PC-3 (cell line): ENCODE results near the gene SLC2A4.

Experiments
- CTCF ChIP-seq: fragments of 300-600 bp; sonication (generic); conservative IDR thresholded peaks from 2 replicates; pipeline ENCODE4 v1.5.1; 2017; ENCODE audit warnings: antibody characterized with exemption, low read depth, mild to moderate bottlenecking, low read length
- EZH2phosphoT487 ChIP-seq: fragments of 300-600 bp; sonication (generic); IDR thresholded peaks from 2 replicates; pipeline ENCODE4 v1.6.1; 2018; ENCODE audit warnings: mild to moderate bottlenecking, antibody characterized with exemption, low read length, borderline replicate concordance

- TF ChIP-seq CTCF (no peak), EZH2phosphoT487 (no peak)
Measured at GRCh38 chr17:7289256-7290032, 7.9 kb downstream of the SLC2A4 start.
